HuH-7.5 (cell line): ENCODE measurements around the gene PHF12.
"Not testable (repeated sequence)": the region's sequence is repeated elsewhere in the genome, so short reads cannot be mapped to it uniquely, and the experiment has no call there.

Experiments
- DNase-seq: peaks from one replicate; pipeline ENCODE4 v3.0.0; 2011; ENCODE audit warnings: low spot score

Gene PHF12

DNA sequence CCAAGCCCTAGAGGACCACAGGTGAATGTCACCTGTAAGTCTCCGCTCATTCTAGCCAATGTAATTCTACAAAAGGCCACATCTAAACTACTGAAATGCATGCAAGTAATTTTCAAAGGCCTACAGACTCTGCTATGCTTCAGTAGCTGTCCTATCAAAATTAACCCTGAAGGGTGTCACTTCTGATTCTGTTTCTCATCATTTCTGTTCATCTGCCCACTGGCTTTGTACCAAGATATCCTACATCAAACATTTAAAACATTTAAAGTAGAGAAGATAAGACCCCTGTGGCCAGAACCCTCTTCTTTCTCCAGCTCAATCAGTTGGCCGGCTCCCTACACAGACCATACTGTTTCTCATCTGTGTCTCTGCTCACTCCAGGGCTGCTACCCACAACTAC lies 21.5 kb downstream of the PHF12 start:
- no peak for DNase-seq

DNA sequence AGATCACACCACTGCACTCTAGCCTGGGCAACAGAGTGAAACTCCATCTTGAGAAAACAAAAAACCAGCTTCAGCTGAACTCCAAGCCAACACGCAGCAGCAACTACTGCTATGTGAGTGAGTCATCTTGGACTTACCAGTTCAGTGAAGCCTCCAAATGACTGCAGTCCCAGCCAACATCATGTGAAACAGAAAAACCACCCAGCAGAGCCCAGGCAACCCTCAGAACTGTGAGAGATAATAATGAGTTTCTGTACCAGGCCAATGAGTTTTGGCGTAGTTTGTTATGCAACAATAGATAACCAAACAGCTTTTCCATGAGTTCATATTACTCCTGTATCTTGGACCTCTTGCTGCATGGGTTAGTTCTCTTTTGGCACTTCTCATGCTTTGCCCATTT lies 23.3 kb downstream of the PHF12 start:
- DNase-seq: no peak

- no peak for DNase-seq
These were observed 24.5 kb downstream of the PHF12 start for GRCh38 chr17:28926786-28927185.

- DNase-seq: no peak
These were observed 25.0 kb downstream of the PHF12 start for GRCh38 chr17:28926366-28926765.

GRCh38 chr17:28925912-28926365 lies 25.4 kb downstream of the PHF12 start:
- DNase-seq: no peak

GRCh38 chr17:28920201-28920600 lies 31.1 kb downstream of the PHF12 start:
- DNase-seq: no peak

GRCh38 chr17:28918295-28918694 lies 33.0 kb downstream of the PHF12 start:
- DNase-seq: no peak

DNA sequence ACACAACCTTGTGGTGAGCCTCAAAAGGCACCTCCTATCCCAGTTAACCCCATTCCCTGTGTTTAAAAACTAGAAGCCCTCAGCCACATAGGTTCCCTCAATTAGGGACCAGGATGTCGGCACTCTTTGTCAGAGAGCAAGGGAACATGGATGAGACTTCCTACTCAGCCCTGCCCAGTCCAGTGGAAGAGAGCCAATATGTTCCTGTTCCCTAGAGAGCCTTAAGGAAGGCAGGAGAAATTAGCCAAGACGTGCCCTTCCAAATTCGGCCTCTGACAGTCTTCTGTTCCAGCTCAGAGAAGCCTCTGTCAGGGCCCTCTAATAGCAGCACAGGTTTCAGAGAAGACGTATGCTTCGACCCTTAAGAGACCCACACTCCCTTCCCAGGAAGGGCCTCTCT lies 33.9 kb downstream of the PHF12 start:
- no peak for DNase-seq

- no peak for DNase-seq
These were observed 34.3 kb downstream of the PHF12 start for GRCh38 chr17:28917029-28917428.

- no peak for DNase-seq
These were observed 34.9 kb downstream of the PHF12 start for GRCh38 chr17:28916302-28916934.

DNA sequence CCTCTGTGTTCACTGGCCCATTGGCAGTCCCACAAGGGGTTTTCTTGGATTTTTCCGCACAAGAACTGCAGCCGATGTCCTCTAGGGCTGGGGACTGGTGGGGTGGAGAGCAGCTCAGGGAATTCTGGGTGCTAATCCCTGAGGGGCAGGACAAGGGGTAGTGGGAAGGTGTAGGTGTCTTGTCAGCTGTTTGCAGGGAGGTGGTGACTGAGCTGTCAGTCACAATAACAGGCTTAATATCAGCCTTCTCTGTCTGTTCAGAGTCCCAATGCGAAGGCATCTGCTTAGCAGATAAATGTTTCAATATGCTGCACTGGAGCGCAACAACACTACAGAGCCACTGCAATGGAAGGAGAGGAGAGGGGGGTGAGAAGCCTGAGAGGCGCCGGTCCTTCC lies 38.4 kb downstream of the PHF12 start:
- DNase-seq: no peak

GRCh38 chr17:28912281-28912937 lies 38.9 kb downstream of the PHF12 start:
- DNase-seq: no peak

DNA sequence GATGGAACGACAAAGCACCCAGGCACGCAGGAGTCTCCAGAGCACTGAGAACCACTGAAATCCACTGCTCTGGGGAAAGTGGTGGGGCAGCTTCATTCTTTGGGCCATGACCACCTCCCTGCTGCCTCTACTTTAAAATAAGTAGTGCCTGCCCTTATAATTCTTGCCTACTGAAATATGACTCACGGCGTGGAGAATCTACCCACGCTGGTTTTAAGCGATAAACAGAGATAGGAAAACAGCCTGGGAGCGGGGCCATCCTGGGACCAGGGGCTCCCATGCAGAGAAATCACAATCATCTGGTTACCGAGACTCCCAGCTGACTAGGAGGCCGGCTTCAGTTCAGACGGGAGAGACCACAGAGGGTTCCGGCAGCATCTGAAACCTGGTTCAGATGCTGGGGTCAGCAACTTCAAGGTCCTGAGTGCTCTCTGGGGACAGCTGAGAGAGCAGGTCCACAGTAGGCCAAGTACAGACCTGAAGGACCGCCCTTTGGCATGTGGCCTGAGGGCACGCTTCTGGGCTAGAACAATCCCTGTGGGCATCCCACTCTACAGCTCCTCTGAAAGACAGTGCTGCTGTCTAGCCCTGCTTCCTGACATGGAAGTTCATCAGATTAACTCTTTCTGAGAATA lies 39.8 kb downstream of the PHF12 start:
- no peak for DNase-seq

GRCh38 chr17:28910534-28910933 lies 40.8 kb downstream of the PHF12 start:
- no peak for DNase-seq

DNA sequence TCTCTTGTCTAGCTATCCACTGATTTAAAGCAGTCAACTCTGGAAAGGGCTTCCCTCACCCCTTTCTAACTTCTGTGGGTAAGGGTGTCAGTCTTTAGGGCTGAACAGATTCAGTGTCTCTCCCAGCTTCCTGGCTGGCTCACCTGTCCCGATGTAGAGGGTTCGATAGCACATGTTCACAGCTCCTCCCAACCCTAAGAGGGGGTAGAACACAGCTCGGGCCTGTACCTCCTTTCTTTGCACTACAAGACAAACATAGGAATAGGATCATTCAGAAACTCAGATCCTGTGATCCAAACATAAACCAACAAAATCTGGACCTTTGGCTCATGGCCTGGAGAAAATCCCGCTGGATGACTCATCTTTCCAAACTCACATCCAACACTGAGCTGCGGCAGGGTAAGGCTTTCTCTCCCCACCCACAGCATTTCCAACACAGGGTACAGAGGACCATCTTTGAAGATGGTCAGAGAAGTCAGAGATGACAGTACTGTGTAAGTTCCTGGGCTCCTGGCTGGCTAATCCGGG lies 42.6 kb downstream of the PHF12 start:
- no peak for DNase-seq

GRCh38 chr17:28907709-28908475 lies 43.4 kb downstream of the PHF12 start:
- DNase-seq: no peak

- no peak for DNase-seq
These were observed 44.4 kb downstream of the PHF12 start for GRCh38 chr17:28906706-28907438.

DNA sequence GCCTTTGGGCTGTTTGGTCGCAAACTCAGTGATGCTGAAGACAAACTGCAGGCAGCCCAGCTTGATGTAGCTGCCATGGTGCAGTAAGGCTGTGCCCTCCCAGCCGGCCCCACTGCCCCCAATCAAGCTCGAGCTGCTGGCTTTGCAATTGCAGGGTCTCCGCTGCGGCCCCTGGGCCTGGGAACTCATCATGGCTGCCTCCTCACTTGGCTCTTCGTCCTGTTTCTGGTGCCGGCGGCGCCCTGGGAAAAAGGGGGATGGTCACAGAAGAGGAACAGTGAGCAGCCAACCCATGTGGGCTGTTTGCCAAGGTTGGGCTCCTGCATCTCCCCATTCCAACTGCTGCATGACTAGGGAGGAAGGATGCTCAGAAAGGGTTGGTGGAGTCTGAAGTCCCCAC lies 45.0 kb downstream of the PHF12 start:
- DNase-seq: no peak

DNA sequence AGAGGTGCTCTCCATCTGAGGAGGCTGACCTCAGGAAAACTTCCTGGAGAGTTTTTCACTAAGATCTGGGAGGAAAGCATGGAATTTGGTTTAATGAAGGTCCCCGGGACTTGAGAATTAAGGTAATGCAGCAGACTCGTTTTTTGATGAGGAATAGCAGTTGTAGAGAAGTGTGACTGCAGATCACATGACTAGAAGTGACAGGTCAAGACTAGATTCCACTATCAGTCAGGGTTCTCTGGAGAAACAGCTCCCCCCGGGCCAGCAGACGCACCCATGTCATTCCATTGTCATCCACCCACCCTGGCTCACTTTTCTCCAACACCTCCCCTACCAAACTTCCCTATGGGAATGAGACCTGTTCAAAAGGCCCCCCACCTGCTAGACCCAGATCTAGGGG lies 46.5 kb downstream of the PHF12 start:
- no peak for DNase-seq

- DNase-seq: not testable (repeated sequence)
These were observed 47.8 kb downstream of the PHF12 start for GRCh38 chr17:28903546-28903841.

DNA sequence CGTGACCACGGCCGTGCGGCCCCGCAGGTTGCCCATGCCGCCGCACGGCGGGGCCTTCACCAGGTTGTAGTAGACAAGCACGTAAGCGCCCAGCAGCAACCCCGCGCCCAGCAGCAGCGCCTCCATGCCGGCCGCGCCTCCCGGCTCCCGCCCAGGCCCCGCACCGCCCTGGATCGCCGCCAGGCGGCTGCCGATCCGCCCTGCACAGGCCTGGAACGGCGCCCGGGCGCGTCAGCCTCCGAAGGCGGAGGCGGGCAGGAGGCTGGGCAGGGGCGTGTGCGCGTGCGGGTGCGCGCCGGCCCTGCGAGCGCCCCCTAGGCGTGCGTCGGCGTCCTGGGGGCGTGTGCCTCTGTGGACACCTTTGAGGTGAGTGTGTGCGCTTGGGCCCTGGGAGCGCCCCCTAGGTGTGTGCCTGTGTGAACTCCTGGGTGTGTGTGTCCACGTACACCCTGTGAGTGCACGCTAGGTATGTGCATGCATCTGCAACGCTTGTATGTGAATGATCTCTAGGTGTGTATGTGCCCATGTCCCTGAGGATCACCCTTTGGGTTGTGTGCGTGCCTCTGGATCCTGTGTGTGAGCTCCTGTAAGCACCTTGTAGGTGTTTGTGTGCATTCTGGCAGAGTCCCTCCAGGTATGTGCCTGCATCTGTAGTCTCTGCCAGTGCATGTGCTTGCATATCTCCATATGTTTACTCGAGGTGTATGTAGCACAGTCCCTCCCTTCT lies 48.3 kb downstream of the PHF12 start, which contains the start of gene DHRS13:
Gene DHRS13 (minus strand): TSS at position 261 of the 727 bp plus-strand sequence. CDS start 135 bp downstream, at position 126.
- DNase-seq: peak; percentile 96
